Medulla oblongata (tissue), 1 donor: ENCODE results near the gene MBOAT1.
"Not testable (repeated sequence)": the region's sequence is repeated elsewhere in the genome, so short reads cannot be mapped to it uniquely, and the experiment has no call there.

Experiments
- DNase-seq: peaks from one replicate; pipeline ENCODE4 v3.0.0-alpha.2; 2015; ENCODE audit errors: extremely low spot score

Gene MBOAT1

GRCh38 chr6:20202699-20203302, 9.5 kb downstream of the MBOAT1 start:
- DNase-seq: no peak

GRCh38 chr6:20202324-20202658, 10.0 kb downstream of the MBOAT1 start:
- no peak for DNase-seq

DNA sequence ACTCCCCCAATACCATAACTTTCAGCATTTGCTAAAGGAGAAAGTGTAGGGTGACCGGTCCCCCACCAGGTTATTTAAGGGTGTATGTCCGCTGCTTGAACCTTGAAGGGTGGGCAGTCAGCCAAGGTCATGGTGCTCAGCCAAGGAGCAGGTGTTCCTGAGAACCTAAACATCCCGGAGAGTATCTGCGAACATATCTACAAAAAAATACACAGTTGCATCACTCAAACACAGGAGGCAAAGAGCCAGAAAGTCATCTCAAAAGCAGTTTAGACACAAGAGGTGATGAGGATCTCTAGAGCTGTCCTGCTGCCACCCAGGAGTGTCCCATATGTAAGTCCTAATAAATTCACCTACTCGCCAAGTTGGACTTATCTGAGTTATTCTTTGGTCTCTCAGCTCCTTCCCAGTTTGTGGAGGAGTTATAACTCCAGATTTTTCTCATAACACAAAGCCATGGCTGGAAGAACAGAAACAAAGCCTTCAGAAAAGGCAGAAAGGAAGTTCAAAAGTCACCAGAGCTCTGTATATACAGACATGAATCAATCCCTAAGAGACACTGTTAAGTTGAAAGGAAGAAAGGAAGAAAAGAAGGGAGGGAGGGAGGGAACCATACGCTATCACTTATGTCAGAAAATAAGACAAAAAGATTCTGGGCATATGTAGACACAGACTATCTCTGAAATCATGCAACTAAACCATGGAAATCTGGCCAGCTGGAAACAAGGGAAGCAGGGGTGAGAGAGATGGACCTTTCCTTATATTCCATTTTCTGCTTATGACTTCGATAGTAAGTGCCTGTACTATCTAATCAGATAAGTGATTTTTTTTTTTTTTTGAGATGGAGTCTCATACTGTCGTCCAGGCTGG, 11.3 kb downstream of the MBOAT1 start:
- no peak for DNase-seq

DNA sequence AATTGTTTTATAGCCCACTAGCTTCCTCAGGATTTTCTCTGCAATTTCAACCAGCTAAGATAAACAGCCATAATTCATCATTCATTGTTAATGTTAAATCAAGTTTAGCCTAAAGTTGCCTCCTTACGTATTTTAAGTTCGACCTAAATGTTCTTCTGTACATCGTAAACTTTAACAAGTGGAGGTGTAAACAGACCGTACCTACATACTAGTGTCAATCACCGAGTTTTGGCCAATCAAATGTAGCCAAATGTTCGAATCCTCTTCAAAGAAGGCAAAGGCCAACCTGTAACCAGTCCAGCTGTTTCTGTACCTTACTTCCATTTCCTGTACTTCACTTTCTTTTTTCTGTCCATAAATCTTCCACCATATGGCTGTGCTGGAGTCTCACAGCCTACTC, 13.5 kb downstream of the MBOAT1 start:
- no peak for DNase-seq

GRCh38 chr6:20198156-20198774, 14.0 kb downstream of the MBOAT1 start:
- no peak for DNase-seq

DNA sequence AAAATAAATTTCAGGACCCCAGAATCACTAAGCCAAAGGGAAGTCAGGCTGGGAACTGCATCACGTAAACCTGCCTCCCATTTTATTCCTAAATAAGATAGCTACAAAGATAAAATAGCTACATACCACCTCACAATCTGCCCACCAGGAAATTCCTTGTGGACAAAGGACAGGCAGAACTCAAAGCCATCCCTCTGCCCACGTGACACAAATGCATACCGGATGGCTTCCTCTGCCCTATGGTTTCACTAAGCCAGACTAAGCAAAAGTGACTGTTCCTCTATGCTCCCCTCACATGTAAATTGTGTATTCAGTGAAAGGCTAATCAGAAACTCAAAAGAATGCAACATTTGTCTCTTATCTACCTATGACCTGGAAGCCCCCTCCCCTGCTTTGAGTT, 15.0 kb downstream of the MBOAT1 start:
- no peak for DNase-seq

DNA sequence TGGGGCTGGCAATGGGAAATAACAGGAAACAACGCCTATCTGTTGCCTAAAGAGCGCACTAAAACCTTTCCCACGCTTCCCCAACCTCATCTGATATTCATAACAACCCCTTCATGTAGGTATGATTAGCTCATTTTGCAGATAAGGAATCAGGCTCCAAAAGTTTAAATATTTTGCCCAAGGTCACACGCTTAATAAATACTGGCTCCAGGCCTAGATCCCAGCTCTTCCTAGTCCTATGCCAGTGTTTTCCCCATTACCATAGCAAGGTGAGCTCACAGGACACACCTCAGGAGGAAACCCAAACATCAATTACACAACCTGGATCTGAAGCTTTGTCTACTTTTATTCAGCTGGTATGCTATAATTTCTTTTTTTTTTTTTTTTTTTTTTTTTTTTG, 19.6 kb downstream of the MBOAT1 start:
- no peak for DNase-seq

DNA sequence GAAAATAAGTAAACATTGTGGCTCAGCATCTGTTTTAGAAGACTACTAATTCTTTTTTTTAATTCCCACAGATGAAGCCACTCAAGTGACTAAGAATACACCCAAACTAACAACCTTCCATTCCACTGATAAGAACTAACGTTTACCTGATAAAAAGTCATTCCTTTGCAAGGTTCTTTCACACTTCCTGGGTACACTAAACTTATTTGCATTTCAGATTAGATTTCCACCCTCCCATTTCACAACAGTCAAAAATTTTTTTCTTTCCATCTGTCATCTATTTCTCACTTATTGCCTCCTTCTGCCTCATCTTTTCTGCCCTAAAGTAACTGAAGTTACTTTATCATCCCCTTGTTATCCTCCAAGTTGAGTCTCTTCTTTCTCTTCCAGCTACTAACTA, 20.3 kb downstream of the MBOAT1 start:
- DNase-seq: no peak

DNA sequence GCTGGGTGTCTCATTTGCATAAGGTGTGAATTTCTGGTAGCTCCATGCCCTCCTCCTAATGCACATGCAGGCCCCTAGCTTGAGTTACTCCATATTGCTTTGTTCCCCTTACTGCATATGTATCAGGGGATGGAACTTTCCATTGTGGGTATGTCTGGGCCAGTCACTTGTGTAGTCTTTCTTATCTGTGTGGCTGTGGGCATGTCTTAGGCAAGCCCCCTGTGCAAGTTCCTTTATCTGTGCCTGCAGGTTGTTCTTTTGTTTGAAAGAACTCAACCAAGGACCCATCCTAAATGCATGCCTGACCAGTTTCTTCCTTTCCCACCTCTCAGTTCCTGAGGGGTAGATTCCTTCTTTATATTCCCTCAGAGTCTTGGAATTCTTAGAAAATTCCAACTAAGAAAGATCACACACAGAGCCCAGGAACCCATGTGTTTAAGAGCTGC, 23.6 kb downstream of the MBOAT1 start:
- no peak for DNase-seq

GRCh38 chr6:20186981-20187380, 25.3 kb downstream of the MBOAT1 start:
- DNase-seq: no peak

- no peak for DNase-seq
Observed at GRCh38 chr6:20183706-20184105, 28.6 kb downstream of the MBOAT1 start.

DNA sequence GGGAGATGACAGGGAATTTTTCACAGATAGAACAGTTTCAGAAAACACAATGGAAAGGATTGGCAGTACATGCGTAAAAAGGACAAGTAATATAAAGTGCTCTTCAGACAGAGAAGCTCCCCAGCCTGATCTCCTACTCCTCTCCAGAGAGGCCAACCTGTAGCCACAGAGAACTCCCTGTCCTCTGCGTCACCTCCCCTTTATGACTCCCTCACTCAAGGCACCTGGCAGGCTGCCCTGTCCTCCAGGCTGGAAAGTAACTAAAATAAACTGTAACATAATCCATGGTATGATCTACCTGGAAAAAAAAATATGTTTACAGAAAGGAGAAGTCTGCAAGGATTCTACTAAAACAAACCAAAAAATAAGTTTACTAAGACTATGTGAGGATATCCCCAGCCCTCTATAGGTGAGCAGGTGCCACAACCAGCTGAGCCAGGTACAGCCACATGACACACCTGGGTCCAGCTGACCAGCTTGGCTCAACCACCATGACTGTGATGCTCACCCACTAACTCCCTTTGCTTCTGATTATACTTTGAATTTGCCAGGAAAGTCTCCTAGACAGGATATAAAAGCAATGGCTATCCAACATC, 29.2 kb downstream of the MBOAT1 start:
- DNase-seq: no peak

- no peak for DNase-seq
Observed at GRCh38 chr6:20182069-20182468, 30.2 kb downstream of the MBOAT1 start.

DNA sequence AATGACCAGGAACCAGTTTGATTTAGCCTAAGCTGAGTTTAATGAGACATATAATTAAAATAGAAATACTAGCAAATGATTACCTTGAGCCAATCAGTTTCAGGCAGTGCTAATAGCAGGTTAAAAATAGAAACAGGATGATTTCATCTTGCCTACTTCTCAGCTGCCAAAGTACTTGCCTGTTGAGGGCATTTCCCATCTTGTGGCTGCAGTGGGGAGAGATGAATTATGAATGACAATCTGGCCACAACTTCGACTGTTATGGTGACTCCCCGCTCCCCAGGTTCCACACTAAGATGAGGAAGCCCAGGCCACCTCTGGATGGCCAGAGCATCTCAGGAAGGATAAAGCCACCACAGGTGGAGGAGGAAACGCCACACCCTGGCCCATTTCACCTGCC, 31.3 kb downstream of the MBOAT1 start:
- DNase-seq: no peak

DNA sequence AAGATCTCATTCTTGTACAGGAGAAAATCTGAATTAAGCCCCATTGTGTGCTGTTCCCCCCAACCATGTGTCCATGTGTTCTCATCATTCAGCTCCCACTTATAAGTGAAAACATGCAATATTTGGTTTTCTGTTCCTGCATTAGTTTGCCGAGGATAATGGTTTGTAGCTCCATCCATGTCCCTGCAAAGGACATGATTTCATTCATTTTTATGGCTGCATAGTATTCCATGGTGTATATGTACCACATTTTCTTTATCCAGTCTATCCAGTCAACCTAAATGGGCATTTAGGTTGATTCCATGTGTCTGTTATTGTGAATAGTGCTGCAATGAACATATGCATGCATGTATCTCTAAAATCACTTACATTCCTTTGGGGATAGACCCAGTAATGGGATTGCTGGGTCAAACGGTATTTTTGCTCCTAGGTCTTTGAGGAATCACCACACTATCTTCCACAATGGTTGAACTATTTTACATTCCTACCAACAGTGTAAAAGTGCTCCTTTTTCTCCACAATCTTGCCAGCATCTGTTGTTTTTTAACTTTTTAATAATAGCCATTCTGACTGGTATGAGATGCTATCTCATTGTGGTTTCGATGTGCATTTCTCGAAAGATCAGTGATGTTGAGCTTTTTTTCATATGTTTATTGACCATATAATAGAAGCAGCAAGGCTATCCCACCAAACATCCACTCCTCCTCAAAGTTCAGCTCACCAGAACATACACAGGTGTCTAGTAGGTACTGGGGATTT, 32.8 kb downstream of the MBOAT1 start:
- not testable (repeated sequence) for DNase-seq

DNA sequence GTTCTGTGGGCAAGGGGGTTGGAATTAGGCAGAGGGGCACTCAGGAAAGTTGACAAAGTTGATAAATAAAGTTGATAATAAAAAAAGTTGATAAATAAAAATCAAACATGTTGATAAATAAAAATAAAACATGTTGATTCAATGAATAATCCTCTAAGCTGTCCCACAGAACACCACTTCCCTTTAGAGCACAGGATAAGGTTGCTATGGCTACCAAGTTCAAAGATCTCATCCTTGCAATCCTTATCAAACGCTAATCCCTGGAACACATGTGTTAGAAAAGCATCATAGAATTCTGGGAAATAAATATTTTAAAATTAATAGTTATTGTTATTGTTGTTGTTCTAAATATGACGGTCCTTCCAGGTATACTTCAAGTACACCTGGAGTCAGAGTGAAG, 33.9 kb downstream of the MBOAT1 start:
- DNase-seq: no peak

GRCh38 chr6:20175810-20176410, 36.4 kb downstream of the MBOAT1 start:
- no peak for DNase-seq

DNA sequence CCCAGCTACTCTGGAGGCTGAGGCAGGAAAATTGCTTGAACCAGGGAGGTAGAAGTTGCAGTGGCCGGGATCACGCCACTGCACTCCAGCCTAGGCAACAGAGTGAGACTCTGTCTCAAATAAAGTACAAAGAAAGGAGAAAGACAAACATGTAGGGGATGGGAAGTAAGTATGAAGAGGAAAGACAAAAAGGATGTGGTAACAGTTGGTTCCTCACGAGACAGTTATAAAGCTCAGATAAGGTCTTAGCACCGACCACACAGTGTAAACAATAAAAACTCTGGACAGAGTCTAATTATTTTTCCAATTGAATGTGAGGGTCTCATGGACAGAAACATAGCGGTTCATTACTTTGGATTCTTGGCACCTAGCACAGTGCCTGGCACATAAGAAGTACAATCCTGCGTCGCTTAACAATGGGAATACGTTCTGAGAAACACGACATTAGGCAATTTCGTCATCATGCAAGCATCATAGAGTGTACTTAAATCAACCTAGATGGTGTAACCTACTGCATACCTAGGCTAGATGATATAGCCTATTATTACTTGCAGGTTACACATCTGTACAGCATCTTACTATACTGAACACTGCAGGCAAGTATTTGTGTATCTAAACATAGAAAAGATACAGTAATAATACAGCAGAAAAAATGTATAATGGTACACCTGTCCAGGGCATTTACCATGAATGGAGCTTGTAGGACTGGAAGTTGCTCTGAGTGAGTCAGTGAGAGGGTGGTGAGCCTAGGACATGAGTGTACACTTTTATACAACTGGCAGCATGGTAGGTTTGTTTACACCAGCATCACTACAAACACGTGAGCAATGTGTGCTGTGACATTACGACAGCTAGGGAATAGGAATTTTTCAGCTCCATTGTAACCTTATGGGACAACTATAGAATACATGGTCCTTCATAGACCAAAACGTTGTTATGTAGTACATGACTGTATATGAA, 38.2 kb downstream of the MBOAT1 start:
- no peak for DNase-seq

DNA sequence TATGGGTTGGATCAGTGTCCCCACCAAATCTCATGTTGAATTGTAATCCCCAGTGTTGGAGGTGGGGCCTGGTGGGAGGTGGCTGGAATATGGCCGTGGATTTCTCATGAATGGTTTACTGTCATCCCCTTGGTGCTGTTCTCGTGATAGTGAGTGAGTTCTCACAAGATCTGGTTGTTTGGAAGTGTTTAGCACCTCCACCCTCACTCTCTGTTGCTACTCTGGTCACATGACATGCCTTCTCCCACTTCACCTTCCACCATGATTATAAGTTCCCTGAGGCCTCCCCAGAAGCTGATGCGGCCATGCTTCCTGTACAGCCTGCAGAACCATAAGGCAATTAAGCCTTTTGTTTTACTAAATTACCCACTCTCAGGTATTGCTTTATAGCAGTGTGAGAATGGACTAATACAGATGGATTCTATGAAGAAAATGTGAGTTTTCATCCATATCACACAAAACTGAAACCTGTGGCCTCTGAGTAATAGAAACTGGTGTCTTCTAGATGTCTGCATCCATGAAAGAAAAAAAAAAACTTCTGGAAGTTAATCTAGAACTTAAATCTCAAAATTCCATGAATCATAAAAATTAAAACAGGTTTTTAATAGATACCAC, 39.3 kb downstream of the MBOAT1 start:
- no peak for DNase-seq
